GM21515 (cell line): ENCODE data around the gene GLI1.

Experiments
- ATAC-seq: cut with Tn5 transposase; IDR thresholded peaks from one replicate; pipeline ENCODE4 v1.9.1; 2021; ENCODE audit not compliant: unreplicated experiment

The GLI1 gene

GRCh38 chr12:57460841-57461275 is 1.3 kb downstream of the GLI1 start:
- no peak for ATAC-seq

GRCh38 chr12:57461276-57461916 is 1.8 kb downstream of the GLI1 start:
- no peak for ATAC-seq

- ATAC-seq, result no peak
Measured at GRCh38 chr12:57461917-57462250, 2.3 kb downstream of the GLI1 start.

GRCh38 chr12:57462251-57462911 is 2.8 kb downstream of the GLI1 start:
- peak; percentile 67 for ATAC-seq

GRCh38 chr12:57462912-57463253 is 3.3 kb downstream of the GLI1 start:
- no peak for ATAC-seq

- no peak for ATAC-seq
Measured at GRCh38 chr12:57464569-57464968, 5.0 kb downstream of the GLI1 start.

GRCh38 chr12:57465030-57465746 is 5.6 kb downstream of the GLI1 start:
- ATAC-seq, result no peak

- no peak for ATAC-seq
Measured at GRCh38 chr12:57465747-57466505, 6.3 kb downstream of the GLI1 start.

- ATAC-seq, result no peak
Measured at GRCh38 chr12:57467212-57467874, 7.8 kb downstream of the GLI1 start.

- no peak for ATAC-seq
Measured at GRCh38 chr12:57467915-57468314, 8.3 kb downstream of the GLI1 start.

GRCh38 chr12:57469296-57470164 is 9.9 kb downstream of the GLI1 start:
- ATAC-seq, result no peak

- no peak for ATAC-seq
Measured at GRCh38 chr12:57470286-57470969, 10.8 kb downstream of the GLI1 start.

- no peak for ATAC-seq
Measured at GRCh38 chr12:57470970-57471656, 11.5 kb downstream of the GLI1 start.

- ATAC-seq, result no peak
Measured at GRCh38 chr12:57471661-57472060, 12.1 kb downstream of the GLI1 start.

- no peak for ATAC-seq
Measured at GRCh38 chr12:57472391-57472790, 12.8 kb downstream of the GLI1 start.

GRCh38 chr12:57473392-57473791 is 13.8 kb downstream of the GLI1 start:
- no peak for ATAC-seq

- no peak for ATAC-seq
Measured at GRCh38 chr12:57473886-57474285, 14.3 kb downstream of the GLI1 start.

GRCh38 chr12:57474430-57474829 is 14.8 kb downstream of the GLI1 start:
- no peak for ATAC-seq

- ATAC-seq, result no peak
Measured at GRCh38 chr12:57474862-57475261, 15.3 kb downstream of the GLI1 start.
